Stimulated activated CD8-positive, alpha-beta memory T cell treated with anti-CD3 and anti-CD28 coated beads, Interleukin-12 subunit alpha, Interleukin-12 subunit beta, amount 100 ng/mL, for 24 hours (primary cell): ENCODE results near the gene POLR1G.
A peak's percentile ranks its signal among the peaks of the same experiment; 100 is the strongest.
"Not testable (repeated sequence)": the region's sequence is repeated elsewhere in the genome, so short reads cannot be mapped to it uniquely, and the experiment has no call there.

Experiments
- DNase-seq: peaks from one replicate; pipeline ENCODE4 v3.0.0-alpha.2; 2020; ENCODE audit errors: extremely low read depth

The POLR1G gene

DNA sequence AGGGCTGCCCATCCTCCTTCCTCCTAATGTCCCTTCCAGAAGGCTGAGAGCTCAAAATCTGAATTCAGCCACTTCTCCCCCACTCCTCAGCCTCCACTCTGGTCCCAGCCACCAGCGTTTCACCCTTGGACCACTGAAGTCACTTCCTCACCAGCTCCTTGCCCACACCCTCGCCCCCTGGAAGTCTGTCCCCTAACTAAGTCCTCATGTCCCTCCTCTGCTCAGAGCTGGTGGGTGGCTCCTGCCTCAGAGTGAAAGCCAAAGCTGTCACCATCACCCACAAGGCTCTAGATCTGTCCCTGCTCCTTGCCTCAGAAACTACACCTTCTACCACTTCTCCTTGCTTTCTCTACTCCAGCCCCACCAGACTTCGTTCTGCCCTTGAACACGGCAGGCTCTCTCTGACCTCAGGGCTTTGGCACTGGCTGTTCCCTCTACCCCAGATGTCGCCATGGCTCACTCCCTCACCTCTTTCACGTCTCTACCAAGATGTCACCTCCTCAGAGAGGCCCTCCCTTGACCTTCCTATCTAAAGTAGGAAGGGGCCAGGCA is 15.6 kb downstream of the POLR1G start:
- no peak for DNase-seq

DNA sequence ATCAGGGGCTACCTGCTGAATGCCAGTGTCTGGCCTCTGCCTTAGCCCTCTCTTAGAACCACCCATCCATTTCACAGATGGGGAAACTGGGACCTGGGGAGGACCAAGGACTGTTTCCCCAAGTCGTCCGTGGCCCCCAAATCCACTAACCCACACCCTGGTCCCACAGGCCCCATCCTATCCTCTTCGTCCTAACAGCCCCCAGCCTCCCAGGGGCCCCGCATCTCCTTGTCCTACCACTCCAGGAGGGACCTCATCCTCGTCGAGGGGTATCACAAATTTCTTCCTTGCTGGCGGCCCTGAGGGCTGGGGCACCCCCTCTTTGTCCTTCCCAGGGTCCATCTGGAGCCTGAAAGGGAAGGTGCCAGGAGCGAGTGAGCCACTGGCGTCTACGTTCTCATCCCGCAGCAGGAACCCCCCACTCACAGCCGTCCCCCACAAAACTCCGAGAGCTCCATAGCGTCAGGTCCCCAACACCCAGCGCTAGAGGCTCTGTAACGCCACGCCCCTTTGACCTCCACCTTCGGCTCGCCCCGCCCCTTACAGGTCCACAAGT is 16.7 kb downstream of the POLR1G start:
- DNase-seq = peak; percentile 69

GRCh38 chr19:45423589-45424190 is 17.2 kb downstream of the POLR1G start, which contains the start of gene ERCC1:
Gene ERCC1 (minus strand): TSS chr19:45423917. CDS start chr19:45423374, 543 bp downstream.
- DNase-seq = no peak

DNA sequence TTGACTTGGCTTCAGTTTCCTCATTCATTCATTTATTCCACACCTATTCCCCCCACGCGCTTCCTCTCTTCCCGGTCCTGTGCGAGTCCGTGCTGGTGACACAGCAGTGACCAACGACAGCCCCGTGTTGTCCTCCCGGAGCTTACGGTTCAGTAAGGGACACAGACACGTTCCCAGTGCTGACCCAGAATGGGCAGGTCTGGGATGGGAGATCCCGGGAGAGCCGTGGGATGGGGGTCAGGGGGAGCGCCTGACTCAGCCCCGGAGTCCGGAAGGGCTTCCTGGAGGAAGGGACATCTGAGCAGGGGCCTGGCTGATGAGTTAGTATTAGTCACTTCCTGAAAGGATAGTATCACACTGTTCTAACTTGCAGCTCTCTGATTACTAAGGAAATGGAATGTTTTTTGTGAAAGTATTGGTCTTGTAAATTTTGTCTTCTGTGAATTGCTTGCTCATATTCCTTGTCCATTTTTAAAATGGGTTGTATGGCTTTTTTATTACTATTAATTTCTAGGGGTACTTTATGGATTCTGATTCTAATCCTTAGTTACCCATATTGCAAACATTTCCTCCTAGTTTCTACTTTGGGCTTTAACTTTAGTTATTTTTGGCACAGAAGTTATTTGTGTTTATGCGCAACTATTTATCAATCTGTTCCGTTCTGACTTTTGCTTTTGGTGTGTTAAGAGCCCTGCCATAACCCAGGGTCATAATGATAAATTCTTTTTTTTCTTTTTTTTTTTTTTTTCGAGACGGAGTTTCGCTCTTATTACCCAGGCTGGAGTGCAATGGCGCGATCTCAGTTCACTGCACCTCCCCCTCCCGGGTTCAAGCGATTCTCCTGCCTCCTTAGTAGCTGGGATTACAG is 18.0 kb downstream of the POLR1G start:
- DNase-seq = no peak

DNA sequence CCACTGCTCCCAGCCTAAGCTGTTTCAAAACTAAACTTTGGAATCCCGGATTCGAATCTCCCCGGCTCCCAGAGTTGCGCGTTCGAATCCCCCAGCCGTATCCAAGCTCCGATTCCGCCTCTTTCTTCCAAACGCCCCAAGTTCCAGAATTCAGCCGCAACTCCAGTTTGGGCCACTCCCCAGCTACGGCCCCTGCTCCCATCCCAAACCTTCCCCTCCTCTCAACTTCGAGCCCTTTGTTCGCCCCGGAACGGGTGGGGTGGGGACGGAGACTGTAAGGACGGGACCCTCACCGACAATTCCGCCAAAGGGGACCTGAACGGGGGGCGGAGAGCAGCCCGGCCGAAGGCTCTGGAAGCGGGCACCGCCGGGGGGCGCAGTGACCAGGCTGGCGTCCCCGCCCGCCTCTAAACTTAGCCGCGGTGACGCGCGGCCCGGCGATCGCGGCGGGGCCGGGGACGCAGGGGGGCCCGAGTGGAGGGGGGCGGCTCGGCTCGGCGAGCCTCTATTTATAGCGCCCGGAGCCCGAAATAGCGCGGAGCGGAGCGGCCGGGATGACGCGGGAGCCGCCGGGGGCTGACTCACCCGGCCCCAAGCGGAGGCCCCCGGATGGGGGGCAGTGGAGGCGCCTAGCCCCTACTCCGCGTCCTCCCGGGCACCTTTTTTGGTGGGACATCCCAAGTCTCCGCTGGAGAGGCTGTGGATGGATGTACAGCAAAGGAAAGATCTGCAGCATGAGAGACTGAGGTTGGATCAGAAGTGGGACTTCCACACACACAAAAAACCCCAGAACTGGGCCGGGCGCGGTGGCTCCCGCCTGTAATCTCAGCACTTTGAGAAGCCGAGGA is 22.2 kb downstream of the POLR1G start:
- no peak for DNase-seq

- not testable (repeated sequence) for DNase-seq
Measured at GRCh38 chr19:45429896-45430295, 23.5 kb downstream of the POLR1G start.

GRCh38 chr19:45431008-45431407 is 24.6 kb downstream of the POLR1G start:
- DNase-seq = not testable (repeated sequence)

GRCh38 chr19:45432543-45432942 is 26.1 kb downstream of the POLR1G start:
- not testable (repeated sequence) for DNase-seq

DNA sequence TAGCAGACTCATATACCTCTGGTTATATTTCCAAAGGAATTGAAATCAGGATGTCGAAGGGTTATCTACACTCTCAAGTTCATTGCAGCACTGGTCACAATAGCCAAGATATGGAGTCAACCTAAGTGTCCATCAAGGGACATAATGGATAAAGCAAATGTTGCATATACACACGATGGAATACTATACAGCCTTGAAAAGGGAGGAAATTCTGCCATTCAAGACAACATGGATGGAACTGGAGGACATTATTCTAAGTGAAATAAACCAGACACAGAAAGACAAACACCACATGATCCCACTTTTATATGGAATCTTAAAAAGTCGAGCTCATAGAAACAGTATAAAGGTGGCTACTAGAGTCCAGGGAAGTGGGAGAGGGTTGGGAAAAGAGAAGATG is 30.9 kb downstream of the POLR1G start:
- DNase-seq = no peak

DNA sequence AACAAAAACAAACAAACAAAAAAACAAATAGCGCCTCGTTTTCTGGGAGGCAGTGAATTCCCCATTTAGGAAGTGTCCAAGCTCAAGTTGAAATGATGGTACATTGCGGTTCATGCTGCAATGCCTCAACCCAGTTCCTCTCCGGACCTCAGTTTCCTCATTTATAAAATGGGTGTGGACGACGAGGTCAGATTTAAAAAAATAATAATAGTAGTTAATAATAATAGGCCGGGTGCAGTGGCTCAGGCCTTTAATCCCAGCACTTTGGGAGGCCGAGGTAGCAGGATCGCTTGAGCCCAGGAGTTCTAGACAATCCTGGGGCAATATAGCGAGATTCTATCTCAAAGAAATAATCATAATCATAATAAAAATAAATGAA is 32.7 kb downstream of the POLR1G start:
- no peak for DNase-seq

DNA sequence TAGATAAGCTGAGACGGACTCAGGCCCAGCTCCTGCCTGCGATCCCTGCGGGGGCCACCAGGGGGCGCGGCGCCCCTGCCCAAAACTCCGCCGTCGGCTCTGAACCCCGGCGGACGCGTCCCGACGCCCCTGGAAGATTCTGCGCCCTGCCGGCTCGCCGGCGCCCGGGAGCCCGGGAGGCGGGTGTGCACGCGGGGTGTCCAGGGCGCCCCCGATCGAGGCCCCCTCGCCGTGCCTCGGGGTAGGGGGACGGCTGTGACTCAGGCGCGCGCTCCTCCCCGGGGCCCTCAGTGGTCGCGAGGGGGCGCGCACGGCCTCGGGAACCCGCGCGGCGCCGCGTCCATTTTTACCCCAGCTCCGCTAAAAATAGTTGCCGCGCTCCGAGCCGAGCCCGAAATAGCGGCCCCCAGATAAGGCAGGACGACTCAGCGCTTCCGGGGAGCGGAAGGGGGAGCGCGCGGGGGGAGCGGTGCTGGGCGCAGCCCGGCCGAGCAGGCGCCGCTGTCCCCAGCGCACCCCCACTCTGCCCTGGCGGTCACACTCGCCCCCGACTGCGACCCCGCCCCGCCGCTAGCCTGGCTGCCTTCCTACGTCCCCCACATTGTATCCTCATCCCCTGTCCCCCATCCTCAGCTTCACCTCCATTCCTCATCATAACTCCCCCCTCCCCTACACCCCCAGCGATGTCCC is 33.3 kb downstream of the POLR1G start:
- DNase-seq = no peak

- DNase-seq = no peak
Measured at GRCh38 chr19:45440259-45440638, 33.8 kb downstream of the POLR1G start.

DNA sequence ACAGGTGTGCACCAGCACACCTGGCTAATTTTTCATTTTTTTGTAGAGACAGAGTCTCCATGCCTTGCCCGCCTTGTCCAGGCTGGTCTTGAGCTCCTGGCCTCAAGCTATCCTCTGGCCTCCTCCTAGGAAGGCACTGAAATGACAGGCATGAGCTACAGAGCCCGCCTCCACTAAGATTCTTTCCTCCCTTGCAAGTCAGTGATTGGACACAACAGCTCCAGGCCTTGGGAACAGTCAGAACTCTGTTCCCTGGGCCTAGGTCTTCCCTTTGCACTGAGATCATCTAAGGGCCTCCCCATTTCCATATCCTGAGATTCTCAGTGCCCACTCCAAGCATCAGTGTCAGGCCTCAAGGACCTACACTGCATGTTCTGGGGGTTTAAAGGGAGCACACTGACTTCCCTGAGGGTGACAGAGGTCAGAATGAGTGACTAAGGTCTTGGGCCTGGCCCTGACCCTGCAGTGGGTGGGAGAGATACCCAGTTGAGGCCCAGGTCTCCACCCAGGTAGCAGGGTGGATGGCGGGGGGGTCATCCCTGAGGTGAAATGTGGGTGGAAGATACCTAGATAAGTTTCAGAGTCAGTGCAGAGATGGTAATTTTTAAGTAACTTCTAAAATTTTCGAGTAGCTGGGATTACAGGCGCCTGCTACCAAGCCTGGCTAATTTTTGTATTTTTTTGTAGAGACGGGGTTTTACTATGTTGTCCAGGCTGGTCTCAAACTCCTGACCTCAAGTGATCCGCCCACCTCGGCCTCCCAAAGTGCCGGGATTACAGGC is 34.6 kb downstream of the POLR1G start:
- DNase-seq = no peak

DNA sequence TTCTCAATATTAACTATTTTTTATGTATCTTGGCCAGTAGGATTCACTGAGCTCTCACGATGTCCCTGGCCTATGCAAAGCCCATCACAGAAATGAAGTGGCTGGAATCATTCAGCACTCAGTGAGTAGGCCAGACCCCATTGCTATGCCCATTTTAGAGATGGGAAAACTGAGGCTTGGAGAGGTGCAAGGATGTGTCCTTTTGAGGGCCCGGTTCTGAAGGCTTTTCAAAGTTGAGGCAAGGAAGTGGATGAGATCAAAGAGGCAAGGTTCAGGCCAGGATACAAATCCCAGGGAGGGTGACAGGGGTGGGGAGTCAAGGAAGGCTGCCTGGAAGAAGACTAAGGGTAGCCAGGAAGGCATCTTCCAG is 35.9 kb downstream of the POLR1G start:
- DNase-seq = no peak

DNA sequence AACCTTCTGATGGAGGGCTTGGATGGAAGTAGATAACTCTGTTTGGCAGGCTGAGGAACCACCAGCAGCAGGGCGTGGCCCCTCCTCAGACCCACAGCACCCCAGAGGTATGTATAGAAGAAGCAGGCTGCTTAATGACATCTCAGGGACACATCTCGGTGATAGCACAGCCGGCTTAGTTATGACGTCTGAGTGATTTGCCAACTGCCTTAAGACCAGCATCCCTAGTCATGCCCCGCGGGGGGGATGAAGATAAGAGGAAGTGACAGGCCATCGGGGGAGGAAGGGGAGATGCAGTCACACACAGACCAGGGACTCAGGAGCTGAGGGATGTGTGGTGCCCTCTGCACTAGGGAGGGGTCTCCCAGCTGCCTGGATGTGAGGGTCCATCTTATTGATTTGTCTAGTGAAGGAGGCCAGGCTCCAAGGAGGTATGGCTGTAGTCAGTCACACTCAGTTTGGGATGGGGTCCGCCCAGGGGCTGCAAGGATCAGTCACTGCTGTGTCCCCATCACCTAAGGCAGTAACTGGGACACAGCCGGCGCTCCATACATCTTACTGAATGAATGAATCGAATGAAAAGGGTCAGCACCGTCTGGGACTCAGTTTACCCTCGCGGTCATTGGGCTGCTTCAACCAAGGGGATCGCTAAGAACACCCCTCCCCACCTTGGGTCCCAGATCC is 36.5 kb downstream of the POLR1G start:
- DNase-seq = no peak

DNA sequence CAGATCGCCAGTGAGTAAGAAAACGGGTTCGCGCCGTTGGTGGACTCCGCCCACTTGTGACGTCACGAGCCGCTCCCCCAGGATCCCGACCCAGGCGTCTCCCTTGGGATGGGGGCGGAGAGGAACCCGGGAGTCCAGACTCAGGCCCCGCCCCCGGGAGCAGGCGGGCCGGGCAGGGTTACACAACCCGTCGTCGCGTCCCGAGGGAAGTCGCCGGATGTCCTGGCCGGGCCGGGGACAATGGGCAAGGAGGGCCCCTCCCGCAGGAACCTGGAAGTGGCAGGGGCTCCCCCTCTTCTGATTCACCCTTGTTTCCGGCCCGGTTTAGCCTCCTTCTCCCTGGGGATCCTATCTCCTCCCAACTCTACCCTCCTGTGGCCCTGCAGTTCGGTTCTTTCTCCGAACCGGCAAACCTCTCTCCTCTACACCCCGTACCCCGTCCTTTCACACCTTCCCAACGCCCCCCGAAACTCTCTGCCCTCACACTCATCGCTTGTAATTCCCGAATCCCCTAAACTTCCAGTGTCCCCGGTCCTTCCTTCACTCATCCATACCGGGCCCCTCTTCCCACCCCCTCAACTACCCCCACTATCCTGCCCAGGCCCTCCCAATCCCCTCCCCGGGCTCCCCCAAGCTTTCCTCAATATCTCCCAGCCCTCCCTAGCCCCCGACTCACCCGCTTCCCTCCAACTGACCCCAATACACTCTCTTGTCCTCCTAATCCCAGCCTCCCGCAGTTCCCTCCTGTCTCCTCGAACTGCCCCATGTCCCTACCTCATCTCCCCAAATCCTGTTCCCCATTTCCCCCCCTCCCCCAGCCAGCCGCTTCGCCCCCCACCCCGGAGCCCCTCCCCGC is 37.2 kb downstream of the POLR1G start:
- no peak for DNase-seq

DNA sequence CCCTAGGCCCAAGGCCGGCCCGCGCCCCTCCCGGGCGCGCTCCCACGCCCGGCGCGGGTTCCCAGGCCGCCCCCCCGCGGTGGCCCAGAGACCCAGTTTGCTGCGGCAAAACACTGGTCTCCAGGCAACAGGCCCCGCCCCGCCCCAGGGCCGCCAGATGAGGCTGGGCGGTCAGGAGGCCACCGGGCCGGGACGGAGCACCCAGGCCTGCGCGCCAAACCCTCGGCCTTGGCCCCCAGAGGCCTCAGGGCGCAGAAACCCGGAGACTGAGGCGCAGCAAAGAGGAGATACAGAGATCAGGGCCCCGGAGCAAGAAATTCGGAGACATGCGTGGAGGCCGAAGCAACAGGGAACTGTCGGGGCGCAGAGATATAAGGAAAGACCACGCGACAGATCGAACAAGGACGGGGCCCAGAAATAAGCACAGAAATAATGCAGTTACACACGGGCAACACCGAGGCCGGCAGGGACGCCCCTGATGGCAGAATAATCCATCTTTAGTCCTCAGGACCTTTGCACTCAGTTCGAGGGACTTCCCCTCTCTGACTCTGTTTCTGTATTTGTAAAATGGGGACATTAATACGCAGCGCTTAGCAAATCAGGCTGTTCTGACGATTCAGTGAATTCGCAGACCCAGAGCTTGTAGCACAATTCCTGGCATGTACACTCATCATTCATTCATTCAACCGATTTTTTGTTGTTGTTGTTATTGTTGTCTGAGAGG is 38.0 kb downstream of the POLR1G start:
- no peak for DNase-seq

DNA sequence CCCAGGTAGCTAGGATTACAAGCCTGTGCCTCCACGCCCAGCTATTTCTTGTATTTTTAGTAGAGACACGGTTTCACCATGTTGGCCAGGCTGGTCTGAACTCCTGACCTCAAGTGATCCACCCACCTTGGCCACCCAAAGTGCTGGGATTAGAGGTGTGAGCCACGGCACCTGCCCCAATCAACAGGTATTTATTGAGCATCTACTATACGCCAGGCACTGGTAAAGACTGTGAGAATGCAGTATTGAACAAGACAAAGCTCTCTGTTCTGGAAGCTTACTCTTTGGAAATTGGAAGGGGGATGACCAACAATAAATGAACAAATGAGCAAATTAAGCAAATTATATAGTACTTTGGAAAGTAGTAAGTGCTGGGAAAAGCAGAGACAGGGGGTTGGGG is 38.7 kb downstream of the POLR1G start:
- no peak for DNase-seq
